ENCODE results near the gene OR6Q1. TPM values are rescaled to one million over a fixed set of nuclear protein-coding genes. Genes with fewer than 3 reads are reported as not detected.

OR6Q1 gene
- total RNA-seq, 1 donor from 2014 or later, result not detected

DNA sequence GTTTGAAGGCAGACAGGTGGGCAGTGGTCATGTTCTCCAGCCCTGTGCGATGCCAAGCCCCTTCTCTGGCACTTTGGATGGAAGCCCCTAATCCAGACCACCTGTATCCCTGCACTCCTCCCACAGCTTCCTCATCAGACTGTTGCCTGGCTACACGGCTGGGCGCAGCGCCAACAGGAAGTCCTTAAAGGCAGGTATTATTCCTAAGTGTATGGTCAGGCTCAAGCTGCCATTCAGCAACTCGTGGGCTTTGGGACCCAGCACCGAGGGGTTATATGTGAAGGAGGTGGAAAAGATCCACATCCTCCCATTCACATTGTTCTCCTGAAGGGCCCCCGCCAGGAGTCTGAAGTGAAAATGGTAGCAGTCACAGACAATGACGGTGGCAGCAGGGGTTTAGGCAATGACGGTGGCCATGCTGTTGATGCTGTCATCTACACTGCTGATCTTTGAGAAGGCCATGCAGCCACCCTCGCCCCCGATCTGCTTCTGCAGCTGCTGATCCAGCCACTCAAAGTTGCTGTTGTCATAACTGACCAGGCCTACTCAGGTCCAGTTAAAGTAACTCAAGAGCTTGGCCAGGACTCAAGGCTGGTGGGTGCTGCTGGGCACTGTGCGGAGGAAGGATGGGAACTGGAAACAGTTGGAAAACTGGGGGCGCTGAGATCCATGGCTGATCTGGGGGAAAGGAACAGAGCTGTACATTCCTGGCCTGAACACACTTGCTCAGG lies 27.7 kb downstream of the OR6Q1 start:
- peak overlapping the region; percentile 99 for H3K27ac Mint-ChIP-seq
- DNase-seq (ENCODE audit: low spot score in 2 of 2, unreplicated experiment in 2 of 2), result peak in 1 of 2 experiments; percentile 48
- H3K27me3 Mint-ChIP-seq (ENCODE audit: low read depth), result no peaks in the 10 kb centered on the region
- no peaks in the 10 kb centered on the region for H3K36me3 Mint-ChIP-seq
- TF ChIP-seq, protein P1, sequence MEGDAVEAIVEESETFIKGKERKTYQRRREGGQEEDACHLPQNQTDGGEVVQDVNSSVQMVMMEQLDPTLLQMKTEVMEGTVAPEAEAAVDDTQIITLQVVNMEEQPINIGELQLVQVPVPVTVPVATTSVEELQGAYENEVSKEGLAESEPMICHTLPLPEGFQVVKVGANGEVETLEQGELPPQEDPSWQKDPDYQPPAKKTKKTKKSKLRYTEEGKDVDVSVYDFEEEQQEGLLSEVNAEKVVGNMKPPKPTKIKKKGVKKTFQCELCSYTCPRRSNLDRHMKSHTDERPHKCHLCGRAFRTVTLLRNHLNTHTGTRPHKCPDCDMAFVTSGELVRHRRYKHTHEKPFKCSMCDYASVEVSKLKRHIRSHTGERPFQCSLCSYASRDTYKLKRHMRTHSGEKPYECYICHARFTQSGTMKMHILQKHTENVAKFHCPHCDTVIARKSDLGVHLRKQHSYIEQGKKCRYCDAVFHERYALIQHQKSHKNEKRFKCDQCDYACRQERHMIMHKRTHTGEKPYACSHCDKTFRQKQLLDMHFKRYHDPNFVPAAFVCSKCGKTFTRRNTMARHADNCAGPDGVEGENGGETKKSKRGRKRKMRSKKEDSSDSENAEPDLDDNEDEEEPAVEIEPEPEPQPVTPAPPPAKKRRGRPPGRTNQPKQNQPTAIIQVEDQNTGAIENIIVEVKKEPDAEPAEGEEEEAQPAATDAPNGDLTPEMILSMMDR (IDR thresholded peaks at IDR 0.05; ENCODE audit: unreplicated experiment), result no peak
- no peak overlapping the region for H3K4me3 Mint-ChIP-seq
- H3K9me3 Mint-ChIP-seq, result peaks cover 4% of the 10 kb centered on the region
- peaks cover 37% of the 10 kb centered on the region for H3K4me1 Mint-ChIP-seq

DNA sequence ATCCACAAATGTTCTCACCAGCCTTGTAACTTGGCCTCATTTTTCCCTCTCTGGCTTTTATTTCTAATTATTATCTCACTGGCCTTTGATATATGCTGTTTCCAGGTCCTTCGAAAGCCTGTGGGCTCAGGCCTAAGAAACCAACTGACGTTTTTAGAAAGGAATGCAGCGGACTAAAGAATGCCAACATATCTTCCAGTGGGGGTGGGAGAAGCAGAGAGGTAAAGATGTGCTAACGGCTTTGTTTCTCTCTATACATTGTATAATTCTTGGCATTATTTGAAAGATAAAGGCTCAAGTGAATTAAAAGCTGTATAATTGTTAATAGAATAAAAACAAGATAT lies 28.2 kb downstream of the OR6Q1 start:
- peaks cover 37% of the 10 kb centered on the region for H3K4me1 Mint-ChIP-seq
- no peaks in the 10 kb centered on the region for H3K27me3 Mint-ChIP-seq (ENCODE audit: low read depth)
- TF ChIP-seq, protein P1 (IDR thresholded peaks at IDR 0.05; ENCODE audit: unreplicated experiment), result no peak

DNA sequence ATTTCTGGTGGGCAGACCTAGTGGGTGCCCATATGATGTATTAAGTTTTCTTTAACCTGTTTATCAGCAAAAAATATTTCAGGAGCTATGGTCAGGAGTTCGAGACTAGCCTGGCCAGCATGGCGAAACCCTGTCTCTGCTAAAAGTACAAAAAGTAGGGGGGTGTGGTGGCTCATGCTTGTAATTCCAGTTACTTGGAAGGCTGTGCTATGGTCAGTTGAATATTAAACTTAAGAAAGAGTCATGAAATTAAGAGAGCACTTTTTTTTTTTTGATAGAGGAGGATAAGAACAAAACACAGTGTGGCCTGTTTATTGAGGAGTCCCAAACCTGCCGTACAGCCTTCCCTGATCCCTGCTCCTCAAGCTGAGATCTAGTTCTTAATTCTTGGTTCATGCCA lies 29.8 kb downstream of the OR6Q1 start:
- Mint-ChIP-seq H3K4me3 (no peak overlapping the region), H3K9me3 (peaks cover 4% of the 10 kb centered on the region), H3K4me1 (peaks cover 37% of the 10 kb centered on the region), H3K27me3 (ENCODE audit: low read depth) (no peaks in the 10 kb centered on the region), H3K36me3 (no peaks in the 10 kb centered on the region), H3K27ac (peak overlapping the region; percentile 94)
- TF ChIP-seq, protein P1 (IDR thresholded peaks at IDR 0.05; ENCODE audit: unreplicated experiment), result no peak
- DNase-seq (ENCODE audit: low spot score in 2 of 2, unreplicated experiment in 2 of 2), result no peak

More for the DNA sequence above, 28.2 kb downstream of the OR6Q1 start:
- peaks cover 4% of the 10 kb centered on the region for H3K9me3 Mint-ChIP-seq
- no peak for DNase-seq (ENCODE audit: low spot score in 2 of 2, unreplicated experiment in 2 of 2)
- H3K36me3 Mint-ChIP-seq, result no peaks in the 10 kb centered on the region
- H3K4me3 Mint-ChIP-seq, result no peak overlapping the region
- peak overlapping the region; percentile 99 for H3K27ac Mint-ChIP-seq

DNA sequence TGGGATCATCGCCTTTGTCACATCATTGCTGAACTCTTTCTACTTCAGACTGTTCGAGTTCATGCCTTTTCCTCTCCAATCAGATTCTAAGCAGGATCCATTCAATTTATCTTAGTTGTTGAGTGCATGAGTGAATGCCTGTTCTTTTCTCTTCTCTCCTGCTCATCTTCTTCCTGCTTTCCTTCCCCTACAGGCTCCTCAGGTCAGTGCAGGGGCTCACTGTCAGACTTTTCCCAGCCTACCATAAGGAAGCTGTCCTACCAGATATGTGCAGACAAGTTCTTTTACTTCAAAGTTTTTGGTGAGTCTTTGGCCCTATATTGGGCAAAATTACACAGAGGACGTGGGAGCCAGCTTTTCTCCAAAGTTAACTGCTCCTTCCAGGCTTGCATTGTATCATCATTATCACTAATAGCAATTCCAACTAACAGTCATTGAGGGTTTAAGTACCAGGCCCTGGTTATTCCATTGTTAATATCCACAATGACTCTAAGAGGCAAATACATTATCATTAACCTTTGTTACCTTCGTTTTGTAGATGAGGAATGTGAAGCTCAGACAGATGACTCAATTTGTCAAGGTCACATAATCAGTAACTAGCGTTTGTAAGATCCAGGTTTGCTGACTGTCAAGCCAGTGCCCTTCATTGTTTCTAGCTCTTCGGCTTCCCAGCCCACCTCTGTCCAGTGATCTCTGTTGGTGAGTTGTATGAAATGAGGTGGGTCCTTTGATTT lies 30.4 kb downstream of the OR6Q1 start:
- TF ChIP-seq, protein P1 (IDR thresholded peaks at IDR 0.05; ENCODE audit: unreplicated experiment), result peak; percentile 25
- H3K9me3 Mint-ChIP-seq, result peaks cover 1% of the 10 kb centered on the region
- H3K27ac Mint-ChIP-seq, result peak overlapping the region; percentile 83
- H3K36me3 Mint-ChIP-seq, result no peaks in the 10 kb centered on the region
- no peaks in the 10 kb centered on the region for H3K27me3 Mint-ChIP-seq (ENCODE audit: low read depth)
- H3K4me1 Mint-ChIP-seq, result peaks cover 37% of the 10 kb centered on the region
- H3K4me3 Mint-ChIP-seq, result no peak overlapping the region
- DNase-seq (ENCODE audit: low spot score in 2 of 2, unreplicated experiment in 2 of 2), result no peak

DNA sequence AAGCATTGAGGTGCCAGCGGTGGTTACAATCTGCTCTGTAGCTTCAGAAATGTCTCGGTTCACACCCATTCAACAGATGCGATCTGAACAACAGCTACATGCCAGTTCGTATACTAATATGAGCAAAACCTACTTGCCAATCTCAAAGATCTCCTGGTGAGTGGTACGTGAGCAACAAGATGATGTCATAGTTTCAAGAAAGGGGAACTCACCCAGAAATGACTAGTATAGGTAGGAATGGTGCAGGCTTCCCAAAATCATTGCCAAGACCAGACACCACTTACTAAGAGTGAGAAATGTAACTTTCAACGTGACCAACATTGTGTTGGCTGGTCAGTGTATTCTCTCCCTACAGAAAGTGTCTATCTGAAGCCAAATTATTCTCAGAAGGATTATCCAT lies 31.1 kb downstream of the OR6Q1 start:
- H3K4me3 Mint-ChIP-seq, result no peak overlapping the region
- H3K27ac Mint-ChIP-seq, result no peak overlapping the region
- DNase-seq (ENCODE audit: low spot score in 2 of 2, unreplicated experiment in 2 of 2), result no peak
- no peaks in the 10 kb centered on the region for H3K9me3 Mint-ChIP-seq
- H3K4me1 Mint-ChIP-seq, result peaks cover 37% of the 10 kb centered on the region
- H3K36me3 Mint-ChIP-seq, result no peaks in the 10 kb centered on the region
- TF ChIP-seq, protein P1 (IDR thresholded peaks at IDR 0.05; ENCODE audit: unreplicated experiment), result no peak
- no peaks in the 10 kb centered on the region for H3K27me3 Mint-ChIP-seq (ENCODE audit: low read depth)

Measured in mesothelial cell of epicardium (in vitro differentiated cells).